Activated CD4-positive, alpha-beta memory T cell treated with anti-CD3 and anti-CD28 coated beads for 36 hours (primary cell): ENCODE measurements around the gene POLR2F. TPM values are rescaled to one million over a fixed set of nuclear protein-coding genes. Genes with fewer than 3 reads are reported as not detected.
"Not testable (repeated sequence)": the region's sequence is repeated elsewhere in the genome, so short reads cannot be mapped to it uniquely, and the experiment has no call there.

Source experiments
- CTCF ChIA-PET: fragments of 350-600 bp; sonication (Branson Sonifier 250); formaldehyde crosslinking; loops from one replicate; lab custom pipeline; 2021; ENCODE audit warnings: antibody characterized with exemption, inconsistent platforms; lab: Charles Lee
- POLR2A ChIA-PET: fragments of 350-600 bp; sonication (Branson Sonifier 250); formaldehyde crosslinking; loops from one replicate; lab custom pipeline; 2021; ENCODE audit warnings: antibody characterized with exemption; lab: Charles Lee
- DNase-seq: peaks from one replicate; pipeline ENCODE4 v3.0.0-alpha.2; 2020
- H3K27ac Mint-ChIP-seq: one replicate; pipeline ENCODE4 v1.8.0; 2021; ENCODE audit warnings: mixed read lengths
- H3K27me3 Mint-ChIP-seq: one replicate; pipeline ENCODE4 v1.8.0; 2021; ENCODE audit warnings: mixed read lengths
- H3K36me3 Mint-ChIP-seq: one replicate; pipeline ENCODE4 v1.8.0; 2021; ENCODE audit warnings: mixed read lengths
- H3K4me1 Mint-ChIP-seq: one replicate; pipeline ENCODE4 v1.8.0; 2021; ENCODE audit warnings: low read depth, mixed read lengths
- H3K4me3 Mint-ChIP-seq: one replicate; pipeline ENCODE4 v1.8.0; 2021; ENCODE audit warnings: mild to moderate bottlenecking, mixed read lengths
- H3K9me3 Mint-ChIP-seq: one replicate; pipeline ENCODE4 v1.8.0; 2021; ENCODE audit warnings: mixed read lengths
- intact Hi-C: fragments of 100-400 bp; cut with micrococcal nuclease; formaldehyde crosslinking; loops from one replicate; pipeline ENCODE4 v1.15.1; 2023
- total RNA-seq, 2 experiments: library from RNA; stranded (reverse); gene quantifications; one replicate each; pipeline ENCODE4 v1.2.3, GENCODE V29; 2021

POLR2F gene
- total RNA-seq, 2 experiments from 2014 or later, result 67.7 to 74.9 TPM

- H3K27me3 Mint-ChIP-seq, result no peaks in the 10 kb centered on the region
- no peak for DNase-seq
- POLR2A ChIA-PET, result no interaction called here
- intact Hi-C loops, result no loop called here
- H3K4me1 Mint-ChIP-seq, result no peaks in the 10 kb centered on the region
- H3K9me3 Mint-ChIP-seq, result no peaks in the 10 kb centered on the region
- H3K4me3 Mint-ChIP-seq, result no peak overlapping the region
- no peak overlapping the region for H3K27ac Mint-ChIP-seq
- H3K36me3 Mint-ChIP-seq, result peaks cover 12% of the 10 kb centered on the region
- CTCF ChIA-PET, result no interaction called here
Observed at GRCh38 chr22:37973271-37974170, 20.0 kb downstream of the POLR2F start.

GRCh38 chr22:37975153-37975552 lies 21.7 kb downstream of the POLR2F start:
- Mint-ChIP-seq H3K27ac (no peak overlapping the region), H3K27me3 (no peaks in the 10 kb centered on the region), H3K4me1 (no peaks in the 10 kb centered on the region), H3K9me3 (no peaks in the 10 kb centered on the region), H3K4me3 (no peak overlapping the region), H3K36me3 (peaks cover 8% of the 10 kb centered on the region)
- ChIA-PET POLR2A (no interaction called here), CTCF (no interaction called here)
- intact Hi-C loops, result no loop called here
- DNase-seq, result no peak

- POLR2A ChIA-PET, H3K4me3 Mint-ChIP-seq, H3K36me3 Mint-ChIP-seq, H3K27ac Mint-ChIP-seq, DNase-seq, H3K9me3 Mint-ChIP-seq, H3K4me1 Mint-ChIP-seq, H3K27me3 Mint-ChIP-seq, intact Hi-C loops: not testable (repeated sequence)
- CTCF ChIA-PET, result interaction anchor here (0.8 kb wide), 1 partner anchor 10 kb away, joined by 3 read pairs; no protein-coding TSS in a partner anchor
Observed at GRCh38 chr22:37976022-37976421, 22.5 kb downstream of the POLR2F start.

GRCh38 chr22:37976547-37976946 lies 23.0 kb downstream of the POLR2F start:
- Mint-ChIP-seq H3K4me1 (no peaks in the 10 kb centered on the region), H3K36me3 (peaks cover 6% of the 10 kb centered on the region), H3K27me3 (no peaks in the 10 kb centered on the region), H3K4me3 (no peak overlapping the region), H3K27ac (no peak overlapping the region), H3K9me3 (no peaks in the 10 kb centered on the region)
- DNase-seq, result no peak
- ChIA-PET CTCF (no interaction called here), POLR2A (no interaction called here)
- intact Hi-C loops, result no loop called here

GRCh38 chr22:37979782-37980181 lies 26.3 kb downstream of the POLR2F start:
- POLR2A ChIA-PET, result no interaction called here
- Mint-ChIP-seq H3K27me3 (no peaks in the 10 kb centered on the region), H3K9me3 (no peaks in the 10 kb centered on the region), H3K4me3 (no peak overlapping the region), H3K27ac (no peak overlapping the region), H3K4me1 (no peaks in the 10 kb centered on the region), H3K36me3 (peaks cover 6% of the 10 kb centered on the region)
- DNase-seq, result no peak
- intact Hi-C loops, result no loop called here
- CTCF ChIA-PET, result no interaction called here

GRCh38 chr22:37981282-37982011 lies 27.9 kb downstream of the POLR2F start:
- POLR2A ChIA-PET, result no interaction called here
- intact Hi-C loops, result no loop called here
- Mint-ChIP-seq H3K4me1 (no peaks in the 10 kb centered on the region), H3K9me3 (no peaks in the 10 kb centered on the region), H3K27me3 (no peaks in the 10 kb centered on the region), H3K27ac (no peak overlapping the region), H3K36me3 (no peaks in the 10 kb centered on the region), H3K4me3 (no peak overlapping the region)
- CTCF ChIA-PET, result no interaction called here
- no peak for DNase-seq

- ChIA-PET POLR2A (no interaction called here), CTCF (no interaction called here)
- Mint-ChIP-seq H3K27me3 (no peaks in the 10 kb centered on the region), H3K36me3 (no peaks in the 10 kb centered on the region), H3K4me3 (no peak overlapping the region), H3K9me3 (no peaks in the 10 kb centered on the region), H3K4me1 (no peaks in the 10 kb centered on the region), H3K27ac (no peak overlapping the region)
- intact Hi-C loops, result no loop called here
- DNase-seq, result no peak
Observed at GRCh38 chr22:37982151-37982785, 28.8 kb downstream of the POLR2F start.

GRCh38 chr22:37982938-37983859 lies 29.7 kb downstream of the POLR2F start:
- Mint-ChIP-seq H3K4me3 (no peak overlapping the region), H3K9me3 (no peaks in the 10 kb centered on the region), H3K36me3 (no peaks in the 10 kb centered on the region), H3K27me3 (no peaks in the 10 kb centered on the region), H3K27ac (no peak overlapping the region), H3K4me1 (no peaks in the 10 kb centered on the region)
- no peak for DNase-seq
- intact Hi-C loops, result no loop called here
- CTCF ChIA-PET, result no interaction called here
- POLR2A ChIA-PET, result no interaction called here

- Mint-ChIP-seq H3K9me3 (no peaks in the 10 kb centered on the region), H3K4me1 (no peaks in the 10 kb centered on the region), H3K27ac (no peak within 1 kb of the TSS), H3K4me3 (no peak within 1 kb of the TSS), H3K27me3 (no peaks in the 10 kb centered on the region), H3K36me3 (no peaks in the 10 kb centered on the region)
- intact Hi-C loops, result no loop called here
- ChIA-PET CTCF (no interaction called here), POLR2A (no interaction called here)
- DNase-seq, result no peak
Observed at GRCh38 chr22:37983860-37984791, 30.6 kb downstream of the POLR2F start, which contains the start of gene SOX10. SOX10 (minus strand) TSS chr22:37984555; CDS start chr22:37983784, 771 bp downstream.

GRCh38 chr22:37985050-37985585 lies 31.6 kb downstream of the POLR2F start:
- H3K27me3 Mint-ChIP-seq, result no peaks in the 10 kb centered on the region
- H3K4me3 Mint-ChIP-seq, result no peak overlapping the region
- no peaks in the 10 kb centered on the region for H3K9me3 Mint-ChIP-seq
- no peak overlapping the region for H3K27ac Mint-ChIP-seq
- no peak for DNase-seq
- H3K4me1 Mint-ChIP-seq, result no peaks in the 10 kb centered on the region
- ChIA-PET CTCF (interaction anchor here (0.5 kb wide), 1 partner anchor 124 kb away, joined by 3 read pairs; no protein-coding TSS in a partner anchor), POLR2A (no interaction called here)
- intact Hi-C loops, result no loop called here
- no peaks in the 10 kb centered on the region for H3K36me3 Mint-ChIP-seq
